CD4-positive, alpha-beta memory T cell (primary cell): ENCODE data around the gene OR13C8. TPM values are rescaled to one million over a fixed set of nuclear protein-coding genes. Genes with fewer than 3 reads are reported as not detected.

ENCODE experiments used
- CTCF ChIA-PET: fragments of 350-600 bp; sonication (Branson Sonifier 250); formaldehyde crosslinking; loops from one replicate; lab custom pipeline; 2021; ENCODE audit warnings: inconsistent platforms; ENCODE audit not compliant: partially characterized antibody; lab: Charles Lee
- POLR2A ChIA-PET: fragments of 350-600 bp; sonication (Branson Sonifier 250); formaldehyde crosslinking; loops from one replicate; lab custom pipeline; 2021; ENCODE audit not compliant: partially characterized antibody; lab: Charles Lee
- DNase-seq, 5 donors: peaks; one replicate each; pipeline versions ENCODE4 v3.0.0 to v3.0.0-alpha.2; 2020 to 2022; ENCODE audit warnings: mixed read lengths in 1 of 5
- H3K27ac ChIP-seq: one replicate; pipeline ENCODE4 v1.7.0; 2013; ENCODE audit warnings: low read depth, low read length
- H3K27me3 ChIP-seq: 2 replicates; pipeline ENCODE4 v1.7.0; 2013; ENCODE audit warnings: mild to moderate bottlenecking, low read length, moderate library complexity; ENCODE audit not compliant: insufficient read depth
- H3K36me3 ChIP-seq: 2 replicates; pipeline ENCODE4 v1.7.0; 2013; ENCODE audit warnings: mild to moderate bottlenecking, low read length, moderate library complexity; ENCODE audit not compliant: insufficient read depth
- H3K4me1 ChIP-seq: 2 replicates; pipeline ENCODE4 v1.7.0; 2013; ENCODE audit warnings: mild to moderate bottlenecking, low read length, moderate library complexity; ENCODE audit not compliant: insufficient read depth
- H3K4me3 ChIP-seq, 2 donors: one replicate each; pipeline ENCODE4 v1.7.0; 2013; ENCODE audit warnings: low read length in 2 of 2, mild to moderate bottlenecking in 1 of 2
- H3K9me3 ChIP-seq, 2 donors: one replicate each; pipeline ENCODE4 v1.7.0; 2013; ENCODE audit warnings: low read length in 2 of 2, control low read depth in 1 of 2; ENCODE audit not compliant: control insufficient read depth in 1 of 2
- H3K27ac Mint-ChIP-seq, 7 donors: one replicate each; pipeline ENCODE4 v1.8.0; 2020 to 2021; ENCODE audit warnings: mixed read lengths in 7 of 7, mild to moderate bottlenecking in 6 of 7, inconsistent platforms in 3 of 7, moderate library complexity in 3 of 7
- H3K27me3 Mint-ChIP-seq, 2 donors: one replicate each; pipeline ENCODE4 v1.8.0; 2020 to 2021; ENCODE audit warnings: mixed read lengths in 2 of 2
- H3K36me3 Mint-ChIP-seq, 2 donors: one replicate each; pipeline ENCODE4 v1.8.0; 2020 to 2021; ENCODE audit warnings: mixed read lengths in 2 of 2, inconsistent platforms in 1 of 2, mild to moderate bottlenecking in 1 of 2
- H3K4me1 Mint-ChIP-seq, 4 donors: one replicate each; pipeline ENCODE4 v1.8.0; 2020 to 2021; ENCODE audit warnings: mixed read lengths in 4 of 4, mild to moderate bottlenecking in 1 of 4
- H3K4me3 Mint-ChIP-seq, 8 donors: one replicate each; pipeline ENCODE4 v1.8.0; 2020 to 2021; ENCODE audit warnings: mixed read lengths in 8 of 8, mild to moderate bottlenecking in 7 of 8, moderate library complexity in 6 of 8, inconsistent platforms in 3 of 8
- H3K9me3 Mint-ChIP-seq, 8 donors: one replicate each; pipeline ENCODE4 v1.8.0; 2020 to 2021; ENCODE audit warnings: mixed read lengths in 8 of 8, mild to moderate bottlenecking in 5 of 8, inconsistent platforms in 3 of 8, moderate library complexity in 1 of 8
- intact Hi-C: fragments of 100-400 bp; cut with micrococcal nuclease; formaldehyde crosslinking; loops from one replicate; pipeline ENCODE4 v1.15.1; 2023
- polyA plus RNA-seq, 2 donors: library from polyadenylated mRNA; unstranded; fragments of 300-500 nt; fragmentation: Illumina TruSeq; gene quantifications; one replicate each; pipeline ENCODE4 v1.2.3, GENCODE V29; 2021
- total RNA-seq, 2 experiments: library from RNA; stranded (reverse); gene quantifications; one replicate each; pipeline ENCODE4 v1.2.3, GENCODE V29; 2021

OR13C8 gene
- total and polyA plus RNA-seq, 4 experiments from 2014 or later, result not detected

GRCh38 chr9:104617418-104617817, 48.5 kb downstream of the OR13C8 start:
- CTCF ChIA-PET, result no interaction called here
- Histone ChIP-seq H3K9me3 (no peaks in the 10 kb centered on the region), H3K27ac (no peak overlapping the region), H3K27me3 (no peaks in the 10 kb centered on the region), H3K36me3 (no peaks in the 10 kb centered on the region), H3K4me3 (no peak overlapping the region), H3K4me1 (no peaks in the 10 kb centered on the region)
- H3K27me3 Mint-ChIP-seq, result peaks cover 0 to 2% of the 10 kb centered on the region in 2 donors
- no peak overlapping the region for H3K4me3 Mint-ChIP-seq
- POLR2A ChIA-PET, result no interaction called here
- intact Hi-C loops, result no loop called here
- no peaks in the 10 kb centered on the region for H3K4me1 Mint-ChIP-seq
- H3K9me3 Mint-ChIP-seq, result peaks cover 0 to 8% (median under 1%) of the 10 kb centered on the region in 8 donors
- DNase-seq, result no peak
- no peaks in the 10 kb centered on the region for H3K36me3 Mint-ChIP-seq
- no peak overlapping the region for H3K27ac Mint-ChIP-seq

- POLR2A ChIA-PET, result no interaction called here
- H3K27me3 Mint-ChIP-seq, result no peaks in the 10 kb centered on the region
- Histone ChIP-seq H3K27ac (no peak within 1 kb of the TSS), H3K36me3 (no peaks in the 10 kb centered on the region), H3K9me3 (no peaks in the 10 kb centered on the region), H3K4me3 (no peak within 1 kb of the TSS), H3K4me1 (no peaks in the 10 kb centered on the region), H3K27me3 (no peaks in the 10 kb centered on the region)
- peaks cover 0 to 11% (median under 1%) of the 10 kb centered on the region in 8 donors for H3K9me3 Mint-ChIP-seq
- CTCF ChIA-PET, result no interaction called here
- DNase-seq, result no peak
- intact Hi-C loops, result no loop called here
- no peak within 1 kb of the TSS for H3K4me3 Mint-ChIP-seq
- no peaks in the 10 kb centered on the region for H3K4me1 Mint-ChIP-seq
- H3K36me3 Mint-ChIP-seq, result no peaks in the 10 kb centered on the region
- no peak within 1 kb of the TSS for H3K27ac Mint-ChIP-seq
These were observed 49.1 kb downstream of the OR13C8 start, which contains the start of gene OR13C9 for GRCh38 chr9:104618104-104618503. OR13C9 (minus strand) TSS chr9:104618204; CDS start chr9:104618204, 0 bp downstream.

Other genes starting within 250 kb of the OR13C8 start
- gene OR13F1, start 64.9 kb upstream of the OR13C8 start, total RNA-seq, result not detected
- not detected for gene OR13F1, start 64.9 kb upstream of the OR13C8 start, polyA plus RNA-seq
- gene OR13C4, start 42.0 kb upstream of the OR13C8 start, total RNA-seq, result not detected
- gene OR13C4, start 42.0 kb upstream of the OR13C8 start, polyA plus RNA-seq, result not detected
- not detected for gene OR13C3, start 32.3 kb upstream of the OR13C8 start, total RNA-seq
- gene OR13C3, start 32.3 kb upstream of the OR13C8 start, polyA plus RNA-seq, result not detected
- not detected for gene OR13C5, start 30.2 kb downstream of the OR13C8 start, total RNA-seq
- gene OR13C5, start 30.2 kb downstream of the OR13C8 start, polyA plus RNA-seq, result not detected
- gene OR13C2, start 36.5 kb downstream of the OR13C8 start, total RNA-seq, result not detected
- gene OR13C2, start 36.5 kb downstream of the OR13C8 start, polyA plus RNA-seq, result not detected
- not detected for gene OR13C9, start 49.0 kb downstream of the OR13C8 start, total RNA-seq
- not detected for gene OR13C9, start 49.0 kb downstream of the OR13C8 start, polyA plus RNA-seq
- gene OR13D1, start 125.3 kb downstream of the OR13C8 start, total RNA-seq, result not detected
- not detected for gene OR13D1, start 125.3 kb downstream of the OR13C8 start, polyA plus RNA-seq
- 10 to 100 TPM; 11.3 to 13.6 TPM for gene NIPSNAP3A, start 178.5 kb downstream of the OR13C8 start, total RNA-seq
- 10 to 100 TPM; 19.9 to 28.8 TPM for gene NIPSNAP3A, start 178.5 kb downstream of the OR13C8 start, polyA plus RNA-seq
- gene NIPSNAP3B, start 195.0 kb downstream of the OR13C8 start, total RNA-seq, result 1 to 10 TPM; 1.4 to 1.9 TPM
- gene NIPSNAP3B, start 195.0 kb downstream of the OR13C8 start, polyA plus RNA-seq, result 1 to 10 TPM in 1 of 2 donors, under 1 TPM in 1; 0.47 to 1.4 TPM